CD14-positive monocyte (primary cell): Measurements from ENCODE around the gene WWOX. TPM values are rescaled to one million over a fixed set of nuclear protein-coding genes. Genes with fewer than 3 reads are reported as not detected.

ENCODE experiments used
- DNase-seq, 3 donors: peaks; one replicate each; pipeline ENCODE4 v3.0.0-alpha.2; 2011 to 2022
- H2AFZ ChIP-seq: 2 replicates; pipeline ENCODE4 v1.6.0; 2012; ENCODE audit warnings: mild to moderate bottlenecking, low read depth, low read length, inconsistent platforms; ENCODE audit not compliant: insufficient read depth, poor library complexity, severe bottlenecking
- H3K27ac ChIP-seq, 2 donors: 1 replicate in 1 of 2; 2 replicates in 1 of 2; pipeline ENCODE4 v1.5.1; 2012 to 2013; ENCODE audit warnings: low read length in 2 of 2, control low read depth in 1 of 2, inconsistent platforms in 1 of 2, low read depth in 1 of 2, mild to moderate bottlenecking in 1 of 2
- H3K27me3 ChIP-seq, 2 donors: one replicate each; pipeline versions ENCODE4 v1.6.0 to v1.6.1; 2011 to 2013; ENCODE audit warnings: low read length in 2 of 2; ENCODE audit not compliant: control insufficient read depth in 2 of 2, insufficient read depth in 2 of 2
- H3K36me3 ChIP-seq, 2 donors: replicated peaks in 1 of 2; 1 replicate in 1 of 2; 2 replicates in 1 of 2; pipeline versions ENCODE4 v1.5.1 to v1.6.1; 2012 to 2013; ENCODE audit warnings: low read length in 2 of 2, control low read depth in 1 of 2, inconsistent platforms in 1 of 2, mild to moderate bottlenecking in 1 of 2; ENCODE audit not compliant: insufficient read depth in 2 of 2, control insufficient read depth in 1 of 2
- H3K4me1 ChIP-seq, 2 donors: 1 replicate in 1 of 2; 2 replicates in 1 of 2; pipeline versions ENCODE4 v1.5.1 to v1.6.1; 2012 to 2013; ENCODE audit warnings: low read length in 2 of 2, control low read depth in 1 of 2, inconsistent platforms in 1 of 2, mild to moderate bottlenecking in 1 of 2, moderate library complexity in 1 of 2; ENCODE audit not compliant: insufficient read depth in 2 of 2, control insufficient read depth in 1 of 2
- H3K4me2 ChIP-seq: replicated peaks from 2 replicates; pipeline ENCODE3; 2012; ENCODE audit warnings: low read length, moderate library complexity, mild to moderate bottlenecking; ENCODE audit not compliant: poor library complexity, severe bottlenecking; ENCODE audit errors: extremely low read depth
- H3K4me3 ChIP-seq, 3 experiments: fragments of 200-600 bp in 1 of 3; sonication (generic) in 1 of 3; replicated peaks in 1 of 3; 1 replicate in 2 of 3; 2 replicates in 1 of 3; pipeline ENCODE4 v1.5.1; 2011 to 2013; ENCODE audit warnings: low read length in 3 of 3, mild to moderate bottlenecking in 3 of 3, control low read depth in 2 of 3, low read depth in 2 of 3, inconsistent platforms in 1 of 3, moderate library complexity in 1 of 3
- H3K79me2 ChIP-seq: 2 replicates; pipeline ENCODE4 v1.6.0; 2012; ENCODE audit warnings: mild to moderate bottlenecking, control low read depth, inconsistent platforms, low read length, moderate library complexity; ENCODE audit not compliant: insufficient read depth
- H3K9ac ChIP-seq: 2 replicates; pipeline ENCODE4 v1.6.0; 2017; ENCODE audit warnings: low read length, mild to moderate bottlenecking; ENCODE audit not compliant: insufficient read depth, poor library complexity, severe bottlenecking
- H3K9me3 ChIP-seq, 2 donors: replicated peaks in 1 of 2; 1 replicate in 1 of 2; 2 replicates in 1 of 2; pipeline versions ENCODE4 v1.5.1 to v1.6.1; 2012 to 2013; ENCODE audit warnings: low read length in 2 of 2, control low read depth in 1 of 2; ENCODE audit not compliant: control insufficient read depth in 1 of 2, insufficient read depth in 1 of 2
- H4K20me1 ChIP-seq: 2 replicates; pipeline ENCODE4 v1.6.0; 2012; ENCODE audit warnings: mild to moderate bottlenecking, low read length, control low read depth, moderate library complexity; ENCODE audit not compliant: insufficient read depth
- H3K27ac Mint-ChIP-seq, 7 donors: one replicate each; pipeline ENCODE4 v1.8.0; 2020; ENCODE audit warnings: mild to moderate bottlenecking in 7 of 7, mixed read lengths in 7 of 7, moderate library complexity in 6 of 7, inconsistent platforms in 2 of 7
- H3K27me3 Mint-ChIP-seq, 3 donors: one replicate each; pipeline ENCODE4 v1.8.0; 2021 to 2022; ENCODE audit warnings: low read depth in 3 of 3, mild to moderate bottlenecking in 3 of 3, mixed read lengths in 3 of 3, moderate library complexity in 3 of 3, inconsistent platforms in 1 of 3
- H3K36me3 Mint-ChIP-seq, 2 donors: one replicate each; pipeline ENCODE4 v1.8.0; 2020; ENCODE audit warnings: mixed read lengths in 2 of 2, inconsistent platforms in 1 of 2, mild to moderate bottlenecking in 1 of 2
- H3K4me1 Mint-ChIP-seq: one replicate; pipeline ENCODE4 v1.8.0; 2020; ENCODE audit warnings: mild to moderate bottlenecking, mixed read lengths
- H3K4me3 Mint-ChIP-seq, 2 donors: one replicate each; pipeline ENCODE4 v1.8.0; 2020; ENCODE audit warnings: mild to moderate bottlenecking in 2 of 2, mixed read lengths in 2 of 2, moderate library complexity in 1 of 2
- H3K9me3 Mint-ChIP-seq, 7 donors: one replicate each; pipeline ENCODE4 v1.8.0; 2020 to 2022; ENCODE audit warnings: mixed read lengths in 7 of 7, mild to moderate bottlenecking in 6 of 7, moderate library complexity in 6 of 7, inconsistent platforms in 2 of 7
- CTCF ChIP-seq: fragments of 200-600 bp; IDR thresholded peaks from one replicate; pipeline ENCODE4 v1.8.0; 2022; ENCODE audit warnings: antibody characterized with exemption, mild to moderate bottlenecking
- WGBS: methylation state at CpG from one replicate; pipeline ENCODE4 v1.1.5; 2013; ENCODE audit warnings: missing lambda C conversion rate; ENCODE audit not compliant: insufficient coverage; 5-methylcytosine and 5-hydroxymethylcytosine counted together
- intact Hi-C, 2 donors: fragments of 100-400 bp; cut with micrococcal nuclease; formaldehyde crosslinking; loops; one replicate each; pipeline versions ENCODE4 v1.15.0 to v1.15.1; 2023
- polyA plus RNA-seq, 3 donors: library from polyadenylated mRNA; depleted of rRNA in 1 of 3; unstranded in 2 of 3; stranded (reverse) in 1 of 3; fragments of 300-500 nt in 2 of 3; fragments of >200 nt in 1 of 3; fragmentation: Illumina TruSeq in 2 of 3; gene quantifications; 1 replicate in 2 of 3; 2 replicates in 1 of 3; pipeline ENCODE4 v1.2.3, GENCODE V29; 2012 to 2021

The WWOX gene
- polyA plus RNA-seq, 3 donors = 4.0 to 7.0 (median 6.3) TPM

- Histone ChIP-seq H2AFZ (no peak overlapping the region), H3K9ac (no peak overlapping the region), H4K20me1 (no peaks in the 10 kb centered on the region), H3K27me3 (no peaks in the 10 kb centered on the region), H3K4me2 (no peak overlapping the region), H3K4me3 (no peak overlapping the region), H3K36me3 (no peaks in the 10 kb centered on the region), H3K4me1 (no peaks in the 10 kb centered on the region), H3K79me2 (no peaks in the 10 kb centered on the region), H3K27ac (no peak overlapping the region), H3K9me3 (no peaks in the 10 kb centered on the region)
- no peaks in the 10 kb centered on the region for H3K36me3 Mint-ChIP-seq
- peaks cover 0 to 2% (median 0%) of the 10 kb centered on the region in 3 donors for H3K27me3 Mint-ChIP-seq
- no peak for TF ChIP-seq CTCF
- WGBS = no CpG with 5 or more reads among the region's 5 CpGs
- H3K4me3 Mint-ChIP-seq = no peak overlapping the region
- intact Hi-C loops = no loop called here
- peaks cover 6% of the 10 kb centered on the region for H3K4me1 Mint-ChIP-seq
- peaks cover 0 to 2% (median 0%) of the 10 kb centered on the region in 7 donors for H3K9me3 Mint-ChIP-seq
- no peak for DNase-seq
- H3K27ac Mint-ChIP-seq = no peak overlapping the region
These were observed 352.6 kb downstream of the WWOX start for GRCh38 chr16:78452025-78452555.

- Histone ChIP-seq H3K36me3 (no peaks in the 10 kb centered on the region), H3K9me3 (no peaks in the 10 kb centered on the region), H3K79me2 (no peaks in the 10 kb centered on the region), H3K4me2 (no peak overlapping the region), H3K27me3 (no peaks in the 10 kb centered on the region), H3K27ac (no peak overlapping the region), H3K4me1 (no peaks in the 10 kb centered on the region), H4K20me1 (no peaks in the 10 kb centered on the region), H3K4me3 (no peak overlapping the region), H3K9ac (no peak overlapping the region), H2AFZ (no peak overlapping the region)
- no CpG with 5 or more reads among the region's 4 CpGs for WGBS
- Mint-ChIP-seq H3K9me3 (peaks cover 0 to 2% (median 0%) of the 10 kb centered on the region in 7 donors), H3K4me3 (no peak overlapping the region), H3K36me3 (no peaks in the 10 kb centered on the region), H3K4me1 (no peaks in the 10 kb centered on the region), H3K27me3 (peaks cover 0 to 2% (median 0%) of the 10 kb centered on the region in 3 donors), H3K27ac (peak overlapping the region in 1 of 7 donors; percentile 46)
- intact Hi-C loops = no loop called here
- DNase-seq = no peak
- TF ChIP-seq CTCF = no peak
These were observed 356.4 kb downstream of the WWOX start for GRCh38 chr16:78455861-78456260.
